Chondrocyte (in vitro differentiated cells): ENCODE measurements around the gene MED13. TPM values are rescaled to one million over a fixed set of nuclear protein-coding genes. Genes with fewer than 3 reads are reported as not detected.

ENCODE experiments used
- DNase-seq: peaks from one replicate; pipeline ENCODE4 v3.0.0; 2021; ENCODE audit warnings: mixed read lengths, low spot score
- H3K27ac Mint-ChIP-seq: one replicate; pipeline ENCODE4 v1.8.0; 2021; ENCODE audit warnings: mild to moderate bottlenecking, moderate library complexity, mixed read lengths; ENCODE audit not compliant: unreplicated experiment
- H3K27me3 Mint-ChIP-seq: 2 replicates; pipeline ENCODE4 v1.8.0; 2021; ENCODE audit warnings: low read depth, mixed read lengths
- H3K36me3 Mint-ChIP-seq: 2 replicates; pipeline ENCODE4 v1.8.0; 2021; ENCODE audit warnings: low read depth, mixed read lengths
- H3K4me1 Mint-ChIP-seq: 2 replicates; pipeline ENCODE4 v1.8.0; 2021; ENCODE audit warnings: low read depth, mild to moderate bottlenecking, mixed read lengths
- H3K4me3 Mint-ChIP-seq: one replicate; pipeline ENCODE4 v1.8.0; 2021; ENCODE audit warnings: mild to moderate bottlenecking, moderate library complexity, mixed read lengths; ENCODE audit not compliant: unreplicated experiment
- H3K9me3 Mint-ChIP-seq: 2 replicates; pipeline ENCODE4 v1.8.0; 2021; ENCODE audit warnings: low read depth, mixed read lengths
- total RNA-seq: library from RNA; stranded (reverse); gene quantifications from 3 replicates; pipeline ENCODE4 v1.2.1, GENCODE V29; 2021
- TF ChIP-seq, protein P1 (sequence below): fragments of 200-600 bp; sonication (generic); IDR thresholded peaks from 2 replicates; pipeline ENCODE4 v1.5.0; 2021; ENCODE audit warnings: antibody characterized with exemption, mild to moderate bottlenecking, moderate library complexity

Gene MED13
- total RNA-seq, 1 donor from 2014 or later, result 53.0 TPM

DNA sequence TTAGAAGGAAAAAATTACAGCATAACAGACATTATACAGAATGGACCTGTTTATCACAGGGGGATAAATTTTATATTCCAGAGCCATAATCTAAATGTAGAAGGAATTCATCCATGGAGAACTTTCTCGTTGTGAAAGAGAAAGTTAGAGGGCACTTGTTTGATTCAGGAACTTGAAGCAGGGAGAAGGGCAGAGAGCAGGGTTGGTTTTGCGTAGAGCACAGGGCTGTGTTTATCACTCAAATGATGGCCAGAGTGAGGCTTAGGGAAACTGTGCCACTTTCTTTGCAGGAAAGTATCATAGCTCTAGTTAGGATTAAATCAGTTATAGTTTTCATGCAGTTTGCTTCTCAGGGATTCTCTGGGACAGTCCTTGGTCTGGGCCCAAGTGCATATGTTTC lies 29.1 kb upstream of the MED13 start:
- H3K27ac Mint-ChIP-seq, result no peak overlapping the region
- peaks cover 3% of the 10 kb centered on the region for H3K4me1 Mint-ChIP-seq
- no peak for DNase-seq
- peaks cover 1% of the 10 kb centered on the region for H3K27me3 Mint-ChIP-seq
- H3K9me3 Mint-ChIP-seq, result no peaks in the 10 kb centered on the region
- H3K4me3 Mint-ChIP-seq, result no peak overlapping the region
- TF ChIP-seq, protein P1, sequence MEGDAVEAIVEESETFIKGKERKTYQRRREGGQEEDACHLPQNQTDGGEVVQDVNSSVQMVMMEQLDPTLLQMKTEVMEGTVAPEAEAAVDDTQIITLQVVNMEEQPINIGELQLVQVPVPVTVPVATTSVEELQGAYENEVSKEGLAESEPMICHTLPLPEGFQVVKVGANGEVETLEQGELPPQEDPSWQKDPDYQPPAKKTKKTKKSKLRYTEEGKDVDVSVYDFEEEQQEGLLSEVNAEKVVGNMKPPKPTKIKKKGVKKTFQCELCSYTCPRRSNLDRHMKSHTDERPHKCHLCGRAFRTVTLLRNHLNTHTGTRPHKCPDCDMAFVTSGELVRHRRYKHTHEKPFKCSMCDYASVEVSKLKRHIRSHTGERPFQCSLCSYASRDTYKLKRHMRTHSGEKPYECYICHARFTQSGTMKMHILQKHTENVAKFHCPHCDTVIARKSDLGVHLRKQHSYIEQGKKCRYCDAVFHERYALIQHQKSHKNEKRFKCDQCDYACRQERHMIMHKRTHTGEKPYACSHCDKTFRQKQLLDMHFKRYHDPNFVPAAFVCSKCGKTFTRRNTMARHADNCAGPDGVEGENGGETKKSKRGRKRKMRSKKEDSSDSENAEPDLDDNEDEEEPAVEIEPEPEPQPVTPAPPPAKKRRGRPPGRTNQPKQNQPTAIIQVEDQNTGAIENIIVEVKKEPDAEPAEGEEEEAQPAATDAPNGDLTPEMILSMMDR, result no peak
- H3K36me3 Mint-ChIP-seq, result peaks cover 2% of the 10 kb centered on the region

DNA sequence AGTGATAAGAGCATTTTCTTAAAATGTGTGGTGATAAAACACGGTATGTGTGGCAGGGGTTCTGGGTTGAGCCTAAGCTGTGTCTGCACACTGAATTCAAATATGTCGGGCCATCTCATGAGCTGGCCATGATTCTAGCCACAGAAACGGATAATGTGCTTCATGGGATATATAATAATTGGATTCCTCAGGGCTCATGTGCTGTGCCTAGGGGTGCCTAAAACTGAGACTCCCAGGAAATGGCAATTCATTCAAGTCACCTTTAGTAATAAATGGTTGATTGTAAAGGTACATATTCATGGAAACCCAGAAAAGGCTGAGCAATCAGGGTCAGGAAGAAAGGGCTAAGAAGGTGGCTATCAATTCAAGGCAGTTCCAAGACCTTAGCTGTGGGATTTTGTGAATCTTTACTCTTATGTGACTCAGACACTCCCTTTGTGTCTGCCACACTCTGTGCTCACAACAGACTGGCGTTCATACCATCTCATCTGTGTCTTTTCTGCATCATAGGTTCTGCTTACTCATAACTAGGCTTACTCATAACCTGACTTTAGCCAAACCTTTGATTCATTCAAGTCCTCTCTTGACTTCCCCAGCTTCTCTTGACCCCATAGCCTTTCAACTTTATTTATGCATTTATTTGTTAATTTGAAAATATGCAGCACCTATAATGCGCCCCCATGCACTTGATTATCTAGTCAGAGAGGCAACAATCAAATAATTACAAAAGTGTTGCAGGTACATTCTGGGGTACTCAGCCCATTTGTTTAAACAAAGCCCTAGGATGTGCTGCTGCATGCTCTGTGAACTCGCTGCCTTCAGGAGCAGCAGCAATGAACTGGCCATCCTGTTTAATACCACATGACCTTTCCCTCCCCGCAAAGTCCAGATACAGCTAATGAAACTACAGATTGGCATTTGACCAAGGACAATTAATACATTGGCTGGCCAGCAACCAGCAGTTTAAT lies 28.4 kb upstream of the MED13 start:
- TF ChIP-seq, protein P1, result no peak
- Mint-ChIP-seq H3K27me3 (peaks cover 1% of the 10 kb centered on the region), H3K4me1 (peaks cover 3% of the 10 kb centered on the region), H3K4me3 (no peak overlapping the region), H3K36me3 (no peaks in the 10 kb centered on the region), H3K27ac (no peak overlapping the region), H3K9me3 (no peaks in the 10 kb centered on the region)
- DNase-seq, result no peak

DNA sequence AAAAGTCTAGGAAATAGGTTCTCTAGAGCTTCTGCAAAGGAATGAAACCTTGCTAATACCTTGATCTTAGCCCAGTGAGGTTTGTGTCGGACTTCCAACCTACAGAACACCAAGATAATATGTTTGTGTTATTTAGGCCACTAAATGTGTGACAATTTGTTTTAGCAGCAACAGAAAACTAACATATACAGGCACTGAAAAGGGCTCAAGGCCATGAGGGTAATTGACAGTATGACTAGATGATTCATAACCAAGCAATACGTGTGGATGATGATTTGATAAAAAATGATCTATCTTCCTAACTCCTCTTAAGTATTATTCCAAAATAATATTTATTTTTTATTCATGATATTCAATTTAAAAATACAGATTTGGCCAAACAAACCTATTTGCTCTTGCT lies 27.7 kb upstream of the MED13 start:
- H3K27ac Mint-ChIP-seq, result no peak overlapping the region
- H3K4me1 Mint-ChIP-seq, result peaks cover 3% of the 10 kb centered on the region
- no peaks in the 10 kb centered on the region for H3K36me3 Mint-ChIP-seq

GRCh38 chr17:62091804-62092203 lies 26.7 kb upstream of the MED13 start:
- DNase-seq, result no peak
- no peaks in the 10 kb centered on the region for H3K9me3 Mint-ChIP-seq
- H3K27me3 Mint-ChIP-seq, result no peaks in the 10 kb centered on the region
- TF ChIP-seq, protein P1, result no peak
- H3K4me3 Mint-ChIP-seq, result no peak overlapping the region
- H3K36me3 Mint-ChIP-seq, result no peaks in the 10 kb centered on the region
- H3K4me1 Mint-ChIP-seq, result peaks cover 3% of the 10 kb centered on the region
- no peak overlapping the region for H3K27ac Mint-ChIP-seq

More for the DNA sequence above, 27.7 kb upstream of the MED13 start:
- TF ChIP-seq, protein P1, result no peak
- Mint-ChIP-seq H3K9me3 (no peaks in the 10 kb centered on the region), H3K27me3 (peaks cover 1% of the 10 kb centered on the region), H3K4me3 (no peak overlapping the region)
- DNase-seq, result no peak

- no peak for DNase-seq
- Mint-ChIP-seq H3K4me3 (no peak overlapping the region), H3K27ac (no peak overlapping the region), H3K4me1 (peaks cover 3% of the 10 kb centered on the region), H3K9me3 (no peaks in the 10 kb centered on the region), H3K27me3 (no peaks in the 10 kb centered on the region), H3K36me3 (no peaks in the 10 kb centered on the region)
- TF ChIP-seq, protein P1, result no peak
Measured at GRCh38 chr17:62090868-62091267, 25.8 kb upstream of the MED13 start.
